ENCODE results near the gene PTPN20.

The PTPN20 gene

DNA sequence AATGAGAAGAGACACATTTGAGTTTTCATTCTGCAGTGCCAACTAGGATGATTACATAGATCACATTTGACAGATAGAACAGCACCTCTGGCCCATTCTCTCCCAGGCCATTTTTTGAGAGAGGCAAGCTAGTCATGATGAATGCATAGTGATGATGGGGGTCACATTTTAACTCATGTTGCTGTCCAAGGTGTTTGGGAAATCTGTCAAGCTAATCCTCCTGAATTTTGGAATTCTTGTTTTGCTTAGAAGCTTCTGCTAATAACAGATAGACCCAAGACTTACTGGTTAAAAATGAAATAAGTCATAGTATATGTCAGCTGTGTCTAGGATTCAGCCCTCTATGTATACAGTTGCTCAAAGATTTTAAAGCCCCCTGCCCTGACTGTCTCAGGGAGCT, 101.0 kb downstream of the PTPN20 start:
- in situ Hi-C loops (cut with MboI; ENCODE audit: low pct_unique_long_range_greater_than_20kb, low sequenced_read_pairs, unreplicated experiment): no loop called here
- TF ChIP-seq, protein P1, sequence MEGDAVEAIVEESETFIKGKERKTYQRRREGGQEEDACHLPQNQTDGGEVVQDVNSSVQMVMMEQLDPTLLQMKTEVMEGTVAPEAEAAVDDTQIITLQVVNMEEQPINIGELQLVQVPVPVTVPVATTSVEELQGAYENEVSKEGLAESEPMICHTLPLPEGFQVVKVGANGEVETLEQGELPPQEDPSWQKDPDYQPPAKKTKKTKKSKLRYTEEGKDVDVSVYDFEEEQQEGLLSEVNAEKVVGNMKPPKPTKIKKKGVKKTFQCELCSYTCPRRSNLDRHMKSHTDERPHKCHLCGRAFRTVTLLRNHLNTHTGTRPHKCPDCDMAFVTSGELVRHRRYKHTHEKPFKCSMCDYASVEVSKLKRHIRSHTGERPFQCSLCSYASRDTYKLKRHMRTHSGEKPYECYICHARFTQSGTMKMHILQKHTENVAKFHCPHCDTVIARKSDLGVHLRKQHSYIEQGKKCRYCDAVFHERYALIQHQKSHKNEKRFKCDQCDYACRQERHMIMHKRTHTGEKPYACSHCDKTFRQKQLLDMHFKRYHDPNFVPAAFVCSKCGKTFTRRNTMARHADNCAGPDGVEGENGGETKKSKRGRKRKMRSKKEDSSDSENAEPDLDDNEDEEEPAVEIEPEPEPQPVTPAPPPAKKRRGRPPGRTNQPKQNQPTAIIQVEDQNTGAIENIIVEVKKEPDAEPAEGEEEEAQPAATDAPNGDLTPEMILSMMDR (IDR thresholded peaks at IDR 0.05; ENCODE audit: extremely low read depth, insufficient read depth, missing control alignments): no peak
- DNase-seq (ENCODE audit: low spot score): no peak

DNA sequence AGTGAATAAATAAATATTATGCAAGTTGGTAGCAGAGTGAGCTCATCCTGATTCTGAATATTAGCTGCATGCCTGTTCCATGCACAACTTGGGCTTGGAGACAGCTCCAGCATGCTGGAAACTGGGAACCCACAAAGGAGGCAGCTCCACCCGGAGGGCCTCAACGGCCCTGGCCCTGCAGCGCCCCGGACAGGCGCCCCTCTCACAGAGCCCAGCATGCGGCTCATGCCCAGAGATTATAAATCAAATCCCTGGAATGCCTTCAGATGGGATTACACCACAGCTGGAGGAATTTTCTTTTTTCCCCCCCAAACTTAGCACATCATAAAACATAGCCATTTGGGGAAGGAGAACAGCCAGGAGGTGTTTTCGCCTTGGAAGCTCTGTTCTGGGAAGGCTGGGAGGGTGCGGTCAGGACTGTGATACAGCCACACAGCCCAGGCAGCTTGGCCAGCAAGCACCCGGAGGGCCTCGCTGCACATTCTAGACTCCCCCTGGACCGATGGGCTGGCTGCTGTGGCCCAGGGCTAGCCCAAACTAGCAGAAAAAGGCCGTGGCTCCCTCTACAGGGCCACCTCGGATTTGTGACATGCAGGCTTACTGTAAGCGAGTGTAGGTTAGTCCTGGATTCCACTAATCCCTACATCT, 102.4 kb downstream of the PTPN20 start:
- no peak for DNase-seq (ENCODE audit: low spot score)
- in situ Hi-C loops (cut with MboI; ENCODE audit: low pct_unique_long_range_greater_than_20kb, low sequenced_read_pairs, unreplicated experiment): no loop called here
- TF ChIP-seq, protein P1 (IDR thresholded peaks at IDR 0.05; ENCODE audit: extremely low read depth, insufficient read depth, missing control alignments): no peak

DNA sequence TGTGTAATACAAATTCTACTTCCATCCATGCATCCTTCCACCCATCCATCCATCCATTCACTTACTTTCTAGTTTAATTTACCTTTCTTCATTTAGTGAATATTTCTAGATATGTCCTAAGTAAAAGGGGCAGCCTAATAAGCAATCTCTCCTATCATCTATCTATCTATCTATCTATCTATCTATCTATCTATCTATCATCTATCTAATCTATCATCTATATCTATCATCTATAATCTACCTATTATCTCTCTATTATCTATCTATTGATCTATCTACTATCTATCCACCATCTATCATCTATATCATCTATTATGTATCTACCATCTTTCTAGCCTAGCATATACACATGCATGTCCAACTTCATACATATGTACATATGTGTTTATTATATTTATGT, 104.2 kb downstream of the PTPN20 start:
- TF ChIP-seq, protein P1 (IDR thresholded peaks at IDR 0.05; ENCODE audit: extremely low read depth, insufficient read depth, missing control alignments): no peak
- in situ Hi-C loops (cut with MboI; ENCODE audit: low pct_unique_long_range_greater_than_20kb, low sequenced_read_pairs, unreplicated experiment): no loop called here
- DNase-seq (ENCODE audit: low spot score): no peak

DNA sequence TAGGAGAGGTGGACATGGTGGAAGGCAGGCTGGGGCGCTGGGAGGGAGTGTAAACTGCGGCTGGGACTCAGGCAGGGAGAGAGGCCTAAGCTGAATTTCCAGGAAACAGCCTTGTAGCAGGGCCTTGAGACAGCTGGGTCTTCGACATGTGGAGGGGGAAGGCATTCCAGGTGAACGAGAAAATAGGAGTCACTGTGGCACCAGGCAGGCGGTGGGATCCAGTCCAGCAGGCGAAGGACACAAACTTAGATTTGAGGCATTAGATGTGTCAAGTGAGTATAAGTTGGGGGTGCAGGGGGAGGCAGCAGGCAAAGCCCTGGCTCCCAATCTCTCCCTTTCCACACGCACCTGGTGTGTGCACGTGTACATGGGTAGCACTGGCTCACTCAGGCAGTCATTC, 105.3 kb downstream of the PTPN20 start:
- TF ChIP-seq, protein P1 (IDR thresholded peaks at IDR 0.05; ENCODE audit: extremely low read depth, insufficient read depth, missing control alignments): no peak
- in situ Hi-C loops (cut with MboI; ENCODE audit: low pct_unique_long_range_greater_than_20kb, low sequenced_read_pairs, unreplicated experiment): no loop called here
- DNase-seq (ENCODE audit: low spot score): no peak

DNA sequence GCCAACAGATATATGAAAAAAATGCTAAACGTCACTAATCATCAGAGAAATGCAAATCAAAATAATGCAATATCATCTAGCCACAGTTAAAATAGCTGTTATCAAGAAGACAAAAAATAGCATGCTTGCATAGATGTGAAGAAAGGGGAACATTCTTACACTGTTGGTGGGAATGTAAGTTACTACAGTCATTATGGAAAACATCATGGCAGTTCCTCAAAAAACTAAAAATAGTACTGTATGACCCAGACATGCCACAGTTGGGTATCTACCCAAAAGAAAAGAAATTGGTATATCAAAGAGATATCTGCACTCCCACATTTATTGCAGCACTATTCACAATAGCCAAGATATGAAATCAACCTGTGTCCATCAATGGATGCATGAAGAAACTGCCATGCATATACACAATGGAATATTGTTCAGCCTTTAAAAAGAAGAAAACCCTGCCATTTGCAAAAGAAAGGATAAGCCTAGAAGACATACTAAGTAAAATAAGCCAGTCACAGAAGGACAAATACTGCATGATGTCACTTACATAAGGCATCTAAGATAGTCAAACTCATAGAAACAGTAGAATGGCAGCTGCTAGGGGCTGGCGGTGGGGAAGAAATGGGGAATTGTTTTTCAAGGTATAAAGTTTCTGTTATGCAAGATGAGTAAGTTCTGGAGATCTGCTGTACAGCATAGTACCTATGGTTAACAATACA, 107.0 kb downstream of the PTPN20 start:
- no peak for DNase-seq (ENCODE audit: low spot score)
- in situ Hi-C loops (cut with MboI; ENCODE audit: low pct_unique_long_range_greater_than_20kb, low sequenced_read_pairs, unreplicated experiment): no loop called here
- TF ChIP-seq, protein P1 (IDR thresholded peaks at IDR 0.05; ENCODE audit: extremely low read depth, insufficient read depth, missing control alignments): no peak

DNA sequence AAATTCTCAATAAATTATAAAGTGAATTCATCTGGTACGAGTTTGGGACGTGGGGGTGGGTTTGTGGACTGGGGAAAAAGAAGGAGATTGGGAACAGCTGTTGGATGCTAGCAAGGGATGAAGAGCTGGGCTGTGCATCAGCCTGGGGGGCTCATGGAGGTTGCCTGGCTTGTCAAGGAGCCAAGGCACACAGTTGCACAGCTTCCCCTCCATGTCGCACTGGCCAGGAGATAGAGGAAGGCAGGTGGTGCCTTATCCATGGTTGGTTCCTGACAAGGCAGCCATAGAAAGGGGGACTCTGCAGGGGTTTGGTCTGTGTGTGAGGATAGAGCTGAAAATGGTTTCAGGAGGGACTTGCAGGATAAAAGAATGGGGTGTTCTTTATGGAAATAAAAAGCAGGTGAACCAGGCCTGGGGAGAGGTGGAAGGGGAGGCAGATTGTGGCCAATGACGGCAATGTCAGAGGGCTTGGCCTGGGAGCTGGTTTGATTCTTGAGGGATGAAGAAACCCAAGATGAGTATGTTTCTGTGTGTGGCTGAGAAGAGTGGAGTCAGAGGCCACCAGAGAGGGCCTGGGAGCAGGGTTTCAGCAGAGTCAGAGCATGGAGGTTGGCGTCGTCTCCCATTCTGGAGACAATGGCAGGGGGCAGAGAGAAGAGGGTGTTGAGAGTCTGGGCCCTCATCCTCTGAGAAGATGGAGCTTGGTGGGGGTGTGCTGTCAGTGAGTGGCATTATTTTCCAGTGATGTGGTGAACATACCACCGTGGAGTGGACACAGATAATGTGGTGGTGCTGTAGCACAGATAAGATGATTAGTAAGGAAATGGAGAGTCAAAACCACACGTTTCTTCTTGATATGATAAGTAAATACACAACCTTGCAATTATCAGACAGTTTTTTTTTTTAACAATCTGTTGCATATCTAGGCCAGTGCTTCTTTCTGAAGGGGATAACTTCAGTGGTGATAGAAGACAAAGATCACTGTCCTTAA, 108.2 kb downstream of the PTPN20 start:
- in situ Hi-C loops (cut with MboI; ENCODE audit: low pct_unique_long_range_greater_than_20kb, low sequenced_read_pairs, unreplicated experiment): loop anchor here (10.0 kb wide), 1 partner anchor 295 kb away; no protein-coding TSS in a partner anchor
- no peak for DNase-seq (ENCODE audit: low spot score)
- TF ChIP-seq, protein P1 (IDR thresholded peaks at IDR 0.05; ENCODE audit: extremely low read depth, insufficient read depth, missing control alignments): no peak
